H9 (cell line): ENCODE data around the gene NUMBL. TPM values are rescaled to one million over a fixed set of nuclear protein-coding genes. Genes with fewer than 3 reads are reported as not detected.

Experiments
- DNase-seq: peaks from one replicate; pipeline ENCODE4 v3.0.0-alpha.2; 2017
- H2AFZ ChIP-seq: one replicate; pipeline ENCODE4 v1.6.1; 2013; ENCODE audit warnings: mild to moderate bottlenecking, low read length, control low read depth, moderate library complexity
- H2AK5ac ChIP-seq: 2 replicates; pipeline ENCODE4 v1.6.1; 2013; ENCODE audit warnings: low read length, control low read depth, mixed read lengths; ENCODE audit not compliant: insufficient read length
- H2BK120ac ChIP-seq: one replicate; pipeline ENCODE4 v1.6.1; 2013; ENCODE audit warnings: low read depth, mild to moderate bottlenecking, low read length, control low read depth, inconsistent platforms; ENCODE audit not compliant: poor library complexity, severe bottlenecking
- H2BK12ac ChIP-seq: 2 replicates; pipeline ENCODE4 v1.6.1; 2013; ENCODE audit warnings: low read length, control low read depth, mixed read lengths, low read depth; ENCODE audit not compliant: insufficient read length
- H2BK15ac ChIP-seq: 2 replicates; pipeline ENCODE4 v1.6.1; 2013; ENCODE audit warnings: low read depth, low read length, control low read depth
- H2BK20ac ChIP-seq: one replicate; pipeline ENCODE4 v1.6.1; 2013; ENCODE audit warnings: low read depth, mild to moderate bottlenecking, low read length, control low read depth, inconsistent platforms; ENCODE audit not compliant: poor library complexity, severe bottlenecking
- H2BK5ac ChIP-seq: 2 replicates; pipeline ENCODE4 v1.6.1; 2013; ENCODE audit warnings: low read length, control low read depth, mixed read lengths; ENCODE audit not compliant: insufficient read length
- H3K14ac ChIP-seq: 2 replicates; pipeline ENCODE4 v1.6.1; 2013; ENCODE audit warnings: low read length, control low read depth; ENCODE audit not compliant: insufficient read depth
- H3K18ac ChIP-seq: 2 replicates; pipeline ENCODE4 v1.6.1; 2013; ENCODE audit warnings: low read depth, mild to moderate bottlenecking, mixed read lengths, low read length, control low read depth; ENCODE audit not compliant: insufficient read length
- H3K23ac ChIP-seq: 2 replicates; pipeline ENCODE4 v1.6.1; 2013; ENCODE audit warnings: low read length, control low read depth, mixed read lengths, low read depth; ENCODE audit not compliant: insufficient read length
- H3K23me2 ChIP-seq: 2 replicates; pipeline ENCODE4 v1.6.1; 2013; ENCODE audit warnings: low read depth, mild to moderate bottlenecking, mixed read lengths, low read length, control low read depth; ENCODE audit not compliant: insufficient read length, poor library complexity, severe bottlenecking
- H3K27ac ChIP-seq: 2 replicates; pipeline ENCODE4 v1.5.1; 2013; ENCODE audit warnings: low read length, control low read depth, mixed read lengths, low read depth; ENCODE audit not compliant: insufficient read length
- H3K27me3 ChIP-seq: 2 replicates; pipeline ENCODE4 v1.6.1; 2013; ENCODE audit warnings: low read length, control low read depth, inconsistent platforms; ENCODE audit not compliant: insufficient read depth
- H3K4ac ChIP-seq: 2 replicates; pipeline ENCODE4 v1.6.1; 2013; ENCODE audit warnings: low read depth, mild to moderate bottlenecking, control low read depth, inconsistent platforms, low read length, moderate library complexity
- H3K4me1 ChIP-seq: 2 replicates; pipeline ENCODE4 v1.6.1; 2013; ENCODE audit warnings: low read length, control low read depth, inconsistent platforms; ENCODE audit not compliant: insufficient read depth
- H3K4me2 ChIP-seq: 2 replicates; pipeline ENCODE4 v1.6.1; 2013; ENCODE audit warnings: low read length, control low read depth, mixed read lengths; ENCODE audit not compliant: insufficient read length, insufficient read depth
- H3K56ac ChIP-seq: 2 replicates; pipeline ENCODE4 v1.6.1; 2013; ENCODE audit warnings: low read depth, mild to moderate bottlenecking, mixed read lengths, low read length, control low read depth; ENCODE audit not compliant: insufficient read length
- H3K79me1 ChIP-seq: 2 replicates; pipeline ENCODE4 v1.6.1; 2013; ENCODE audit warnings: low read depth, mild to moderate bottlenecking, moderate library complexity, low read length, control low read depth, inconsistent platforms; ENCODE audit not compliant: insufficient read depth, poor library complexity, severe bottlenecking
- H3K79me2 ChIP-seq: 2 replicates; pipeline ENCODE4 v1.6.1; 2013; ENCODE audit warnings: low read length, control low read depth, inconsistent platforms; ENCODE audit not compliant: insufficient read depth
- H3K9ac ChIP-seq: 2 replicates; pipeline ENCODE4 v1.6.1; 2013; ENCODE audit warnings: low read length, control low read depth, mixed read lengths; ENCODE audit not compliant: insufficient read length; ENCODE audit errors: extremely low read depth
- H3K9me3 ChIP-seq: one replicate; pipeline ENCODE4 v1.6.1; 2013; ENCODE audit warnings: low read depth, low read length, inconsistent platforms; ENCODE audit not compliant: control insufficient read depth
- H3T11ph ChIP-seq: one replicate; pipeline ENCODE4 v1.6.1; 2013; ENCODE audit warnings: mild to moderate bottlenecking, low read length, control low read depth, inconsistent platforms
- H4K20me1 ChIP-seq: one replicate; pipeline ENCODE4 v1.6.1; 2013; ENCODE audit not compliant: control insufficient read depth, insufficient read length, insufficient read depth
- H4K5ac ChIP-seq: 2 replicates; pipeline ENCODE4 v1.6.1; 2013; ENCODE audit warnings: low read depth, mild to moderate bottlenecking, mixed read lengths, low read length, control low read depth; ENCODE audit not compliant: insufficient read length
- H4K8ac ChIP-seq: replicated peaks from 2 replicates; pipeline ENCODE4 v1.6.1; 2013; ENCODE audit warnings: low read length, control low read depth, mixed read lengths, low read depth; ENCODE audit not compliant: insufficient read length
- H4K91ac ChIP-seq: 2 replicates; pipeline ENCODE4 v1.6.1; 2013; ENCODE audit warnings: low read depth, mild to moderate bottlenecking, moderate library complexity, mixed read lengths, low read length, control low read depth; ENCODE audit not compliant: insufficient read length
- H3K27ac Mint-ChIP-seq, 3 experiments: 2 replicates in 2 of 3; 3 replicates in 1 of 3; pipeline ENCODE4 v1.8.0; 2020 to 2021; ENCODE audit warnings: mixed read lengths in 3 of 3, mild to moderate bottlenecking in 1 of 3, moderate library complexity in 1 of 3
- H3K27me3 Mint-ChIP-seq: 2 replicates; pipeline ENCODE4 v1.8.0; 2021; ENCODE audit warnings: low read depth, mild to moderate bottlenecking, moderate library complexity, mixed read lengths
- H3K36me3 Mint-ChIP-seq, 3 experiments: 2 replicates in 2 of 3; 3 replicates in 1 of 3; pipeline ENCODE4 v1.8.0; 2020 to 2021; ENCODE audit warnings: low read depth in 3 of 3, mixed read lengths in 3 of 3; ENCODE audit not compliant: insufficient read depth in 1 of 3
- H3K4me1 Mint-ChIP-seq, 2 experiments: 2 replicates each; pipeline ENCODE4 v1.8.0; 2020; ENCODE audit warnings: mixed read lengths in 2 of 2
- H3K4me3 Mint-ChIP-seq, 2 experiments: 2 replicates in 1 of 2; 3 replicates in 1 of 2; pipeline ENCODE4 v1.8.0; 2020 to 2021; ENCODE audit warnings: mild to moderate bottlenecking in 2 of 2, mixed read lengths in 2 of 2, moderate library complexity in 1 of 2
- H3K9me3 Mint-ChIP-seq, 2 experiments: 2 replicates in 1 of 2; 3 replicates in 1 of 2; pipeline ENCODE4 v1.8.0; 2020; ENCODE audit warnings: mild to moderate bottlenecking in 2 of 2, mixed read lengths in 2 of 2, moderate library complexity in 1 of 2
- CTCF ChIP-seq: fragments of 200-600 bp; sonication (generic); conservative IDR thresholded peaks from 3 replicates; pipeline ENCODE4 v1.8.0; 2021; ENCODE audit warnings: antibody characterized with exemption, mild to moderate bottlenecking
- WGBS: extraction: QIAGEN DNeasy Blood & Tissue Kit; methylation state at CpG from one replicate; pipeline ENCODE4 v1.1.7; 2013; ENCODE audit warnings: missing lambda C conversion rate, low lambda C conversion rate, mixed read lengths; ENCODE audit not compliant: insufficient read length; ENCODE audit errors: extremely low coverage; 5-methylcytosine and 5-hydroxymethylcytosine counted together
- total RNA-seq: library from RNA; stranded (reverse); gene quantifications from 2 replicates; pipeline ENCODE4 v1.2.1, GENCODE V29; 2021

The NUMBL gene
- total RNA-seq, 1 experiment from 2014 or later = 34.5 TPM

- H2BK12ac ChIP-seq = no peak overlapping the region
- no peak overlapping the region for H3K23ac ChIP-seq
- no peak overlapping the region for H2AK5ac ChIP-seq
- Mint-ChIP-seq H3K4me1 (peaks cover 0 to 3% of the 10 kb centered on the region in 2 experiments; a peak in 1 of 4 replicates), H3K4me3 (no peak overlapping the region), H3K27ac (no peak overlapping the region), H3K27me3 (peaks cover 13% of the 10 kb centered on the region), H3K36me3 (peaks cover 0 to 3% (median 0%) of the 10 kb centered on the region in 3 experiments; a peak in 4 of 7 replicates), H3K9me3 (peaks cover 3 to 6% of the 10 kb centered on the region in 2 experiments; a peak in 3 of 5 replicates)
- no peak overlapping the region for H3T11ph ChIP-seq
- H4K91ac ChIP-seq = no peak overlapping the region
- H3K56ac ChIP-seq = no peak overlapping the region
- no peaks in the 10 kb centered on the region for H3K23me2 ChIP-seq
- no peak for TF ChIP-seq CTCF
- H3K14ac ChIP-seq = no peak overlapping the region
- no peak overlapping the region for H2BK5ac ChIP-seq
- no peaks in the 10 kb centered on the region for H3K27me3 ChIP-seq
- no peaks in the 10 kb centered on the region for H3K79me2 ChIP-seq
- no peak overlapping the region for H2BK15ac ChIP-seq
- DNase-seq = no peak
- no peak overlapping the region for H2AFZ ChIP-seq
- no peaks in the 10 kb centered on the region for H3K4me1 ChIP-seq
- no peak overlapping the region for H3K9ac ChIP-seq
- H4K20me1 ChIP-seq = no peaks in the 10 kb centered on the region
- H4K5ac ChIP-seq = no peak overlapping the region
- H3K27ac ChIP-seq = no peak overlapping the region
- no peak overlapping the region for H3K4ac ChIP-seq
- WGBS = no CpG with 5 or more reads among the region's 5 CpGs
- H3K79me1 ChIP-seq = no peaks in the 10 kb centered on the region
- H3K4me2 ChIP-seq = no peak overlapping the region
- no peak overlapping the region for H4K8ac ChIP-seq
- H3K18ac ChIP-seq = no peak overlapping the region
- no peaks in the 10 kb centered on the region for H3K9me3 ChIP-seq
- H2BK120ac ChIP-seq = no peak overlapping the region
- H2BK20ac ChIP-seq = no peak overlapping the region
Observed at GRCh38 chr19:40646743-40647254, 43.7 kb downstream of the NUMBL start.
